GM23338 (cell line): ENCODE measurements around the gene LIAS. TPM values are rescaled to one million over a fixed set of nuclear protein-coding genes. Genes with fewer than 3 reads are reported as not detected.

Source experiments
- ATAC-seq: fragments of 200-7000 bp; cut with Tn5 transposase; 3 replicates; pipeline ENCODE4 v1.9.1; 2020
- DNase-seq: peaks from one replicate; pipeline ENCODE4 v3.0.0-alpha.2; 2015; ENCODE audit warnings: low spot score
- H2AFZ ChIP-seq: fragments of 200-600 bp; sonication (generic); 2 replicates; pipeline ENCODE4 v1.8.0; 2016; ENCODE audit warnings: antibody characterized with exemption, mild to moderate bottlenecking, moderate library complexity
- H3F3A ChIP-seq: fragments of 200-600 bp; sonication (generic); replicated peaks from 2 replicates; pipeline ENCODE4 v1.8.0; 2017; ENCODE audit warnings: antibody characterized with exemption, mixed run types, low read depth
- H3K27ac ChIP-seq: fragments of 200-600 bp; sonication (generic); 2 replicates; pipeline ENCODE4 v1.6.1; 2016; ENCODE audit warnings: low read depth
- H3K27me3 ChIP-seq: fragments of 200-600 bp; sonication (generic); 2 replicates; pipeline ENCODE4 v1.8.0; 2016; ENCODE audit warnings: mild to moderate bottlenecking, mixed run types, moderate library complexity; ENCODE audit not compliant: insufficient read depth
- H3K36me3 ChIP-seq: fragments of 200-600 bp; sonication (generic); 2 replicates; pipeline ENCODE4 v1.8.0; 2016; ENCODE audit warnings: mild to moderate bottlenecking; ENCODE audit not compliant: insufficient read depth
- H3K4me1 ChIP-seq: fragments of 200-600 bp; sonication (generic); 2 replicates; pipeline ENCODE4 v1.8.0; 2016; ENCODE audit warnings: mild to moderate bottlenecking, moderate library complexity; ENCODE audit not compliant: insufficient read depth
- H3K4me2 ChIP-seq: fragments of 200-600 bp; sonication (generic); 2 replicates; pipeline ENCODE4 v1.7.1; 2017; ENCODE audit warnings: mixed run types
- H3K4me3 ChIP-seq: fragments of 200-600 bp; sonication (generic); 2 replicates; pipeline ENCODE4 v1.6.1; 2016; ENCODE audit warnings: mixed run types
- H3K79me2 ChIP-seq: fragments of 200-600 bp; sonication (generic); replicated peaks from 2 replicates; pipeline ENCODE4 v1.8.0; 2017; ENCODE audit warnings: mild to moderate bottlenecking; ENCODE audit not compliant: insufficient read depth
- H3K9me2 ChIP-seq: fragments of 200-600 bp; sonication (generic); 2 replicates; pipeline ENCODE4 v1.8.0; 2017; ENCODE audit not compliant: insufficient read depth
- H4K20me1 ChIP-seq: fragments of 200-600 bp; sonication (generic); replicated peaks from 2 replicates; pipeline ENCODE4 v1.8.0; 2017; ENCODE audit warnings: mild to moderate bottlenecking; ENCODE audit not compliant: insufficient read depth
- H3K27ac Mint-ChIP-seq: 2 replicates; pipeline ENCODE4 v1.8.0; 2020; ENCODE audit warnings: inconsistent platforms, mild to moderate bottlenecking, moderate library complexity, mixed read lengths
- H3K27me3 Mint-ChIP-seq: 3 replicates; pipeline ENCODE4 v1.8.0; 2022; ENCODE audit warnings: low read depth, mild to moderate bottlenecking, moderate library complexity, mixed read lengths, inconsistent platforms; ENCODE audit not compliant: insufficient read depth, poor library complexity
- H3K36me3 Mint-ChIP-seq: 3 replicates; pipeline ENCODE4 v1.8.0; 2021; ENCODE audit warnings: low read depth, mild to moderate bottlenecking, inconsistent platforms, moderate library complexity, mixed read lengths
- H3K4me1 Mint-ChIP-seq: 3 replicates; pipeline ENCODE4 v1.8.0; 2020; ENCODE audit warnings: mild to moderate bottlenecking, inconsistent platforms, mixed read lengths
- H3K4me3 Mint-ChIP-seq: 3 replicates; pipeline ENCODE4 v1.8.0; 2021; ENCODE audit warnings: moderate library complexity, mild to moderate bottlenecking, inconsistent platforms, mixed read lengths
- H3K9me3 Mint-ChIP-seq: 3 replicates; pipeline ENCODE4 v1.8.0; 2020; ENCODE audit warnings: moderate library complexity, mild to moderate bottlenecking, inconsistent platforms, mixed read lengths
- EZH2phosphoT487 ChIP-seq: fragments of 200-600 bp; sonication (generic); IDR thresholded peaks from one replicate; pipeline ENCODE4 v1.8.1; 2018; ENCODE audit warnings: antibody characterized with exemption; ENCODE audit not compliant: unreplicated experiment
- JUNB ChIP-seq: IDR thresholded peaks from one replicate; pipeline ENCODE4 v1.6.1; 2016; ENCODE audit warnings: antibody characterized with exemption; ENCODE audit not compliant: unreplicated experiment
- POLR2AphosphoS5 ChIP-seq: IDR thresholded peaks from 2 replicates; pipeline ENCODE4 v1.6.1; 2016; ENCODE audit warnings: antibody characterized with exemption, low read depth
- ZNF114 ChIP-seq: fragments of 250-450 bp; sonication (Bioruptor Pico); IDR thresholded peaks from 2 replicates; pipeline ENCODE4 v1.5.0; 2020; ENCODE audit warnings: mild to moderate bottlenecking, moderate library complexity
- ZNF331 ChIP-seq: fragments of 250-450 bp; sonication (Bioruptor Pico); IDR thresholded peaks from 2 replicates; pipeline ENCODE4 v1.5.0; 2020; ENCODE audit warnings: low read depth, mild to moderate bottlenecking, moderate library complexity
- ZNF462 ChIP-seq: fragments of 250-450 bp; sonication (Bioruptor Pico); IDR thresholded peaks from 2 replicates; pipeline ENCODE4 v1.5.0; 2020; ENCODE audit warnings: mild to moderate bottlenecking, moderate library complexity
- polyA plus RNA-seq: library from polyadenylated mRNA; unstranded; fragments of >200 nt; fragmentation: Nextera tagmentation; extraction: Ambion mirVana; gene quantifications from 2 replicates; pipeline ENCODE4 v1.2.1, GENCODE V29; 2016
- total RNA-seq: library from RNA; depleted of rRNA; stranded (reverse); fragments of >200 nt; shearing (Covaris generic); gene quantifications from 2 replicates; pipeline ENCODE4 v1.2.3, GENCODE V29; 2014

The LIAS gene
- total and polyA plus RNA-seq, 2 experiments from 2014 or later = 17.5 to 18.7 TPM

GRCh38 chr4:39453738-39454137 lies 5.1 kb upstream of the LIAS start:
- DNase-seq (no peak), ATAC-seq (no peak)
- no peak overlapping the region for H2AFZ ChIP-seq
- H3K27me3 ChIP-seq = no peaks in the 10 kb centered on the region
- peaks cover 69% of the 10 kb centered on the region for H3K36me3 ChIP-seq
- no peak overlapping the region for H3K4me2 ChIP-seq
- H3K9me3 Mint-ChIP-seq = no peaks in the 10 kb centered on the region
- peaks cover 73% of the 10 kb centered on the region for H3F3A ChIP-seq
- TF ChIP-seq POLR2AphosphoS5 (no peak), JUNB (no peak), ZNF462 (CRISPR knock-in tag) (no peak), ZNF114 (CRISPR knock-in tag) (no peak), EZH2phosphoT487 (no peak), ZNF331 (CRISPR knock-in tag) (no peak)
- H3K27ac Mint-ChIP-seq = no peak overlapping the region
- no peaks in the 10 kb centered on the region for H3K9me2 ChIP-seq
- peaks cover 18% of the 10 kb centered on the region for H3K4me1 ChIP-seq
- 0 out of 2 replicates have a peak overlapping the region, but pooled peaks have one; percentile 35 for H3K27ac ChIP-seq
- H3K4me3 Mint-ChIP-seq = no peak overlapping the region; the same call in 2 of the 3 replicates
- H3K27me3 Mint-ChIP-seq = peaks cover 12% of the 10 kb centered on the region
- H3K4me1 Mint-ChIP-seq = peaks cover 30% of the 10 kb centered on the region; the same call in 2 of the 3 replicates
- H3K4me3 ChIP-seq = no peak overlapping the region
- peaks cover 85% of the 10 kb centered on the region for H3K36me3 Mint-ChIP-seq
- peaks cover 40% of the 10 kb centered on the region for H4K20me1 ChIP-seq
- peaks cover 39% of the 10 kb centered on the region for H3K79me2 ChIP-seq

- H3K9me3 Mint-ChIP-seq = no peaks in the 10 kb centered on the region
- H3K4me3 ChIP-seq = peak overlapping the region; percentile 71; the same call in 1 of the 2 replicates
- peaks cover 70% of the 10 kb centered on the region for H3K36me3 ChIP-seq
- ATAC-seq = no peak
- peaks cover 83% of the 10 kb centered on the region for H3K36me3 Mint-ChIP-seq
- H3K27ac ChIP-seq = peak overlapping the region; percentile 85; the same call in 1 of the 2 replicates
- H3K4me3 Mint-ChIP-seq = peak overlapping the region; percentile 45; the same call in 2 of the 3 replicates
- peaks cover 40% of the 10 kb centered on the region for H4K20me1 ChIP-seq
- H3F3A ChIP-seq = peaks cover 61% of the 10 kb centered on the region
- peaks cover 14% of the 10 kb centered on the region for H3K27me3 Mint-ChIP-seq
- no peak overlapping the region for H2AFZ ChIP-seq
- peak overlapping the region; percentile 92 for H3K4me2 ChIP-seq
- H3K9me2 ChIP-seq = no peaks in the 10 kb centered on the region
- H3K27ac Mint-ChIP-seq = no peak overlapping the region; the same call in 1 of the 2 replicates
- no peak for DNase-seq
- peaks cover 18% of the 10 kb centered on the region for H3K4me1 ChIP-seq
- peaks cover 28% of the 10 kb centered on the region for H3K4me1 Mint-ChIP-seq
- peaks cover 39% of the 10 kb centered on the region for H3K79me2 ChIP-seq
- H3K27me3 ChIP-seq = no peaks in the 10 kb centered on the region
- TF ChIP-seq ZNF462 (CRISPR knock-in tag) = no peak
- TF ChIP-seq POLR2AphosphoS5 = no peak
- TF ChIP-seq ZNF114 (CRISPR knock-in tag) = no peak
These were observed 3.4 kb upstream of the LIAS start for GRCh38 chr4:39455486-39455885.
